H9 (cell line): ENCODE results near the gene FHIT. TPM values are rescaled to one million over a fixed set of nuclear protein-coding genes. Genes with fewer than 3 reads are reported as not detected.

Experiments used
- DNase-seq: peaks from one replicate; pipeline ENCODE4 v3.0.0-alpha.2; 2017
- H2AFZ ChIP-seq: one replicate; pipeline ENCODE4 v1.6.1; 2013; ENCODE audit warnings: mild to moderate bottlenecking, low read length, control low read depth, moderate library complexity
- H2AK5ac ChIP-seq: 2 replicates; pipeline ENCODE4 v1.6.1; 2013; ENCODE audit warnings: low read length, control low read depth, mixed read lengths; ENCODE audit not compliant: insufficient read length
- H2BK120ac ChIP-seq: one replicate; pipeline ENCODE4 v1.6.1; 2013; ENCODE audit warnings: low read depth, mild to moderate bottlenecking, low read length, control low read depth, inconsistent platforms; ENCODE audit not compliant: poor library complexity, severe bottlenecking
- H2BK12ac ChIP-seq: 2 replicates; pipeline ENCODE4 v1.6.1; 2013; ENCODE audit warnings: low read length, control low read depth, mixed read lengths, low read depth; ENCODE audit not compliant: insufficient read length
- H2BK15ac ChIP-seq: 2 replicates; pipeline ENCODE4 v1.6.1; 2013; ENCODE audit warnings: low read depth, low read length, control low read depth
- H2BK20ac ChIP-seq: one replicate; pipeline ENCODE4 v1.6.1; 2013; ENCODE audit warnings: low read depth, mild to moderate bottlenecking, low read length, control low read depth, inconsistent platforms; ENCODE audit not compliant: poor library complexity, severe bottlenecking
- H2BK5ac ChIP-seq: 2 replicates; pipeline ENCODE4 v1.6.1; 2013; ENCODE audit warnings: low read length, control low read depth, mixed read lengths; ENCODE audit not compliant: insufficient read length
- H3K14ac ChIP-seq: 2 replicates; pipeline ENCODE4 v1.6.1; 2013; ENCODE audit warnings: low read length, control low read depth; ENCODE audit not compliant: insufficient read depth
- H3K18ac ChIP-seq: 2 replicates; pipeline ENCODE4 v1.6.1; 2013; ENCODE audit warnings: low read depth, mild to moderate bottlenecking, mixed read lengths, low read length, control low read depth; ENCODE audit not compliant: insufficient read length
- H3K23ac ChIP-seq: 2 replicates; pipeline ENCODE4 v1.6.1; 2013; ENCODE audit warnings: low read length, control low read depth, mixed read lengths, low read depth; ENCODE audit not compliant: insufficient read length
- H3K23me2 ChIP-seq: 2 replicates; pipeline ENCODE4 v1.6.1; 2013; ENCODE audit warnings: low read depth, mild to moderate bottlenecking, mixed read lengths, low read length, control low read depth; ENCODE audit not compliant: insufficient read length, poor library complexity, severe bottlenecking
- H3K27ac ChIP-seq: 2 replicates; pipeline ENCODE4 v1.5.1; 2013; ENCODE audit warnings: low read length, control low read depth, mixed read lengths, low read depth; ENCODE audit not compliant: insufficient read length
- H3K27me3 ChIP-seq: 2 replicates; pipeline ENCODE4 v1.6.1; 2013; ENCODE audit warnings: low read length, control low read depth, inconsistent platforms; ENCODE audit not compliant: insufficient read depth
- H3K4ac ChIP-seq: 2 replicates; pipeline ENCODE4 v1.6.1; 2013; ENCODE audit warnings: low read depth, mild to moderate bottlenecking, control low read depth, inconsistent platforms, low read length, moderate library complexity
- H3K4me1 ChIP-seq: 2 replicates; pipeline ENCODE4 v1.6.1; 2013; ENCODE audit warnings: low read length, control low read depth, inconsistent platforms; ENCODE audit not compliant: insufficient read depth
- H3K4me2 ChIP-seq: 2 replicates; pipeline ENCODE4 v1.6.1; 2013; ENCODE audit warnings: low read length, control low read depth, mixed read lengths; ENCODE audit not compliant: insufficient read length, insufficient read depth
- H3K56ac ChIP-seq: 2 replicates; pipeline ENCODE4 v1.6.1; 2013; ENCODE audit warnings: low read depth, mild to moderate bottlenecking, mixed read lengths, low read length, control low read depth; ENCODE audit not compliant: insufficient read length
- H3K79me1 ChIP-seq: 2 replicates; pipeline ENCODE4 v1.6.1; 2013; ENCODE audit warnings: low read depth, mild to moderate bottlenecking, moderate library complexity, low read length, control low read depth, inconsistent platforms; ENCODE audit not compliant: insufficient read depth, poor library complexity, severe bottlenecking
- H3K79me2 ChIP-seq: 2 replicates; pipeline ENCODE4 v1.6.1; 2013; ENCODE audit warnings: low read length, control low read depth, inconsistent platforms; ENCODE audit not compliant: insufficient read depth
- H3K9ac ChIP-seq: 2 replicates; pipeline ENCODE4 v1.6.1; 2013; ENCODE audit warnings: low read length, control low read depth, mixed read lengths; ENCODE audit not compliant: insufficient read length; ENCODE audit errors: extremely low read depth
- H3K9me3 ChIP-seq: one replicate; pipeline ENCODE4 v1.6.1; 2013; ENCODE audit warnings: low read depth, low read length, inconsistent platforms; ENCODE audit not compliant: control insufficient read depth
- H3T11ph ChIP-seq: one replicate; pipeline ENCODE4 v1.6.1; 2013; ENCODE audit warnings: mild to moderate bottlenecking, low read length, control low read depth, inconsistent platforms
- H4K20me1 ChIP-seq: one replicate; pipeline ENCODE4 v1.6.1; 2013; ENCODE audit not compliant: control insufficient read depth, insufficient read length, insufficient read depth
- H4K5ac ChIP-seq: 2 replicates; pipeline ENCODE4 v1.6.1; 2013; ENCODE audit warnings: low read depth, mild to moderate bottlenecking, mixed read lengths, low read length, control low read depth; ENCODE audit not compliant: insufficient read length
- H4K8ac ChIP-seq: replicated peaks from 2 replicates; pipeline ENCODE4 v1.6.1; 2013; ENCODE audit warnings: low read length, control low read depth, mixed read lengths, low read depth; ENCODE audit not compliant: insufficient read length
- H4K91ac ChIP-seq: 2 replicates; pipeline ENCODE4 v1.6.1; 2013; ENCODE audit warnings: low read depth, mild to moderate bottlenecking, moderate library complexity, mixed read lengths, low read length, control low read depth; ENCODE audit not compliant: insufficient read length
- H3K27ac Mint-ChIP-seq, 3 experiments: 2 replicates in 2 of 3; 3 replicates in 1 of 3; pipeline ENCODE4 v1.8.0; 2020 to 2021; ENCODE audit warnings: mixed read lengths in 3 of 3, mild to moderate bottlenecking in 1 of 3, moderate library complexity in 1 of 3
- H3K27me3 Mint-ChIP-seq: 2 replicates; pipeline ENCODE4 v1.8.0; 2021; ENCODE audit warnings: low read depth, mild to moderate bottlenecking, moderate library complexity, mixed read lengths
- H3K36me3 Mint-ChIP-seq, 3 experiments: 2 replicates in 2 of 3; 3 replicates in 1 of 3; pipeline ENCODE4 v1.8.0; 2020 to 2021; ENCODE audit warnings: low read depth in 3 of 3, mixed read lengths in 3 of 3; ENCODE audit not compliant: insufficient read depth in 1 of 3
- H3K4me1 Mint-ChIP-seq, 2 experiments: 2 replicates each; pipeline ENCODE4 v1.8.0; 2020; ENCODE audit warnings: mixed read lengths in 2 of 2
- H3K4me3 Mint-ChIP-seq, 2 experiments: 2 replicates in 1 of 2; 3 replicates in 1 of 2; pipeline ENCODE4 v1.8.0; 2020 to 2021; ENCODE audit warnings: mild to moderate bottlenecking in 2 of 2, mixed read lengths in 2 of 2, moderate library complexity in 1 of 2
- H3K9me3 Mint-ChIP-seq, 2 experiments: 2 replicates in 1 of 2; 3 replicates in 1 of 2; pipeline ENCODE4 v1.8.0; 2020; ENCODE audit warnings: mild to moderate bottlenecking in 2 of 2, mixed read lengths in 2 of 2, moderate library complexity in 1 of 2
- WGBS: extraction: QIAGEN DNeasy Blood & Tissue Kit; methylation state at CpG from one replicate; pipeline ENCODE4 v1.1.7; 2013; ENCODE audit warnings: missing lambda C conversion rate, low lambda C conversion rate, mixed read lengths; ENCODE audit not compliant: insufficient read length; ENCODE audit errors: extremely low coverage; 5-methylcytosine and 5-hydroxymethylcytosine counted together
- total RNA-seq: library from RNA; stranded (reverse); gene quantifications from 2 replicates; pipeline ENCODE4 v1.2.1, GENCODE V29; 2021
- TF ChIP-seq, protein P1 (sequence below): fragments of 200-600 bp; sonication (generic); conservative IDR thresholded peaks from 3 replicates; pipeline ENCODE4 v1.8.0; 2021; ENCODE audit warnings: antibody characterized with exemption, mild to moderate bottlenecking

The FHIT gene
- total RNA-seq, 1 experiment from 2014 or later, result 3.0 TPM

DNA sequence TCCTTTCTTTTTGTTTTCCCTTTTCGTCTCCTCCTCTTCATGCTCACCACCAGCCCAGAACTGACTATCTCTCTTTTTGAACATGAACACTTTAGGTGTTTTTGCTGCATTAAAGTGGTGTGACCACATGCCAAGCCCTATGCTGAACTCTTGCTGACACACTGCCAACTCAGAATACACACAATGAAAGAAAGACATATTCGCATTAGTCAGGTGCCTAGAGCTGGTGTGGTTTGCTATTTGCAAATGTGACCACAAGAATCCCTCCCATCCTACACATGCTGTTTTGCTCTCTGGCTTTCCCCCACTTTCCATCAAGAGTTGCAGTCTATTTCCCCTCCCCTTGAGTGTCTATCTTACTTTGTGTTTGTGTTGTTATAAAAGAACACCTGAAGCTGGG is 1233.6 kb downstream of the FHIT start:
- H3K36me3 Mint-ChIP-seq, result peaks cover 0 to 2% (median 0%) of the 10 kb centered on the region in 3 experiments; a peak in 1 of 7 replicates
- H3K27me3 Mint-ChIP-seq, result no peaks in the 10 kb centered on the region
- Histone ChIP-seq H2AFZ (no peak overlapping the region), H3K4ac (no peak overlapping the region), H3K14ac (no peak overlapping the region), H2BK15ac (no peak overlapping the region), H2AK5ac (no peak overlapping the region), H4K20me1 (no peaks in the 10 kb centered on the region), H4K91ac (no peak overlapping the region), H4K8ac (no peak overlapping the region), H2BK120ac (no peak overlapping the region), H3K79me2 (no peaks in the 10 kb centered on the region), H3K27me3 (no peaks in the 10 kb centered on the region), H3K27ac (no peak overlapping the region), H3K4me2 (no peak overlapping the region), H3K4me1 (no peaks in the 10 kb centered on the region), H3K56ac (no peak overlapping the region), H2BK12ac (no peak overlapping the region), H2BK20ac (no peak overlapping the region), H3K18ac (no peak overlapping the region), H4K5ac (no peak overlapping the region), H3K23ac (no peak overlapping the region), H3K23me2 (no peaks in the 10 kb centered on the region), H3K79me1 (no peaks in the 10 kb centered on the region), H3T11ph (no peak overlapping the region), H2BK5ac (no peak overlapping the region), H3K9ac (no peak overlapping the region), H3K9me3 (no peaks in the 10 kb centered on the region)
- H3K9me3 Mint-ChIP-seq, result peaks cover 0 to 2% of the 10 kb centered on the region in 2 experiments; a peak in 2 of 5 replicates
- H3K4me3 Mint-ChIP-seq, result no peak overlapping the region
- peaks cover 6 to 7% of the 10 kb centered on the region in 2 experiments; a peak in 2 of 4 replicates for H3K4me1 Mint-ChIP-seq
- TF ChIP-seq, protein P1, sequence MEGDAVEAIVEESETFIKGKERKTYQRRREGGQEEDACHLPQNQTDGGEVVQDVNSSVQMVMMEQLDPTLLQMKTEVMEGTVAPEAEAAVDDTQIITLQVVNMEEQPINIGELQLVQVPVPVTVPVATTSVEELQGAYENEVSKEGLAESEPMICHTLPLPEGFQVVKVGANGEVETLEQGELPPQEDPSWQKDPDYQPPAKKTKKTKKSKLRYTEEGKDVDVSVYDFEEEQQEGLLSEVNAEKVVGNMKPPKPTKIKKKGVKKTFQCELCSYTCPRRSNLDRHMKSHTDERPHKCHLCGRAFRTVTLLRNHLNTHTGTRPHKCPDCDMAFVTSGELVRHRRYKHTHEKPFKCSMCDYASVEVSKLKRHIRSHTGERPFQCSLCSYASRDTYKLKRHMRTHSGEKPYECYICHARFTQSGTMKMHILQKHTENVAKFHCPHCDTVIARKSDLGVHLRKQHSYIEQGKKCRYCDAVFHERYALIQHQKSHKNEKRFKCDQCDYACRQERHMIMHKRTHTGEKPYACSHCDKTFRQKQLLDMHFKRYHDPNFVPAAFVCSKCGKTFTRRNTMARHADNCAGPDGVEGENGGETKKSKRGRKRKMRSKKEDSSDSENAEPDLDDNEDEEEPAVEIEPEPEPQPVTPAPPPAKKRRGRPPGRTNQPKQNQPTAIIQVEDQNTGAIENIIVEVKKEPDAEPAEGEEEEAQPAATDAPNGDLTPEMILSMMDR, result no peak
- WGBS, result no CpG with 5 or more reads among the region's 2 CpGs
- H3K27ac Mint-ChIP-seq, result no peak overlapping the region
- no peak for DNase-seq
